C4-2B (cell line): ENCODE results near the gene SYCN.

ENCODE experiments used
- ZFX ChIP-seq: fragments of 450-650 bp; IDR thresholded peaks from 2 replicates; pipeline ENCODE4 v1.6.1; 2017
- TF ChIP-seq, protein P1 (sequence below): fragments of 450-650 bp; conservative IDR thresholded peaks from 2 replicates; pipeline ENCODE4 v1.5.1; 2017; ENCODE audit warnings: mild to moderate bottlenecking

DNA sequence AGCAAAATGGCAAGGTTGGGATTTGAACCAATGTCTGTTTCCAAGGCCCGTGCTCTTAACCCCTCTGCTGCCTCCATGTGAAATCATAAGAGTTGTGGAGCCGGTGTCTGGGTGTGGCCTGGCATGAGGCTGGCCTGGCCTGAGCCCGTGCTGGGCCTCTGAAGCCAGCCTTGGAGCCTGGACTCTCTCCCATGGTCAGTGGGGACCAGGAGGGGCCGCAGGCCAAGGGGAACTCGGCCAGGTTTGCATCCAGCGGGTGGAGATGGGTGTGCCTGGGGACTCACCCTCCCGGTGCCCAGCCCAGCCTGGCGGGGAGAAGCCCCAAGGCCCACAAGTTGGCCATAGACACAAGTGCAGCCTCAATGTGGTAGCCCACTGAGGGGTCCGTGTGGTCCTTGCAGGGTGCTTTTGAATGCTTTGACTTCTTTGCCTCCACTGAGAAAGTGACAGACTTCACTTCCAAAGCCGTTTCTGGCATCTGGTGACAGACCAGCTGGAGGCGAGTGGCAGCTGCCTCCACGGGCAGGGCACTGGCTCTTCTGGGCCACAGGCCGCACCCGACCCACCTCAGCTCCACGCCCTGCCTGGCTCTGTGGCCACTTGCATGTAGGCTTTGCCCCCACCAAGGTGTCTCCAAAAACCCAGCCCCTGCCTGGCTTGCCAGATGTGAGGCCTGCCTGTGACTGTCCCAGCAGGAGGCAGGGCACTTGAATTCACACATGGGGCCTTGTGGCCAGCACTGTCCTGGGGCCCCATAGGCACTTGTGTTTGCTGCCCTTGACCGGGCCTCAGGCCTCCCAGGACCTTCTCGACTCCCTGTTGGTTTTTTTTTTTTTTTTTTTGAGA lies 33.5 kb downstream of the SYCN start:
- TF ChIP-seq, protein P1, sequence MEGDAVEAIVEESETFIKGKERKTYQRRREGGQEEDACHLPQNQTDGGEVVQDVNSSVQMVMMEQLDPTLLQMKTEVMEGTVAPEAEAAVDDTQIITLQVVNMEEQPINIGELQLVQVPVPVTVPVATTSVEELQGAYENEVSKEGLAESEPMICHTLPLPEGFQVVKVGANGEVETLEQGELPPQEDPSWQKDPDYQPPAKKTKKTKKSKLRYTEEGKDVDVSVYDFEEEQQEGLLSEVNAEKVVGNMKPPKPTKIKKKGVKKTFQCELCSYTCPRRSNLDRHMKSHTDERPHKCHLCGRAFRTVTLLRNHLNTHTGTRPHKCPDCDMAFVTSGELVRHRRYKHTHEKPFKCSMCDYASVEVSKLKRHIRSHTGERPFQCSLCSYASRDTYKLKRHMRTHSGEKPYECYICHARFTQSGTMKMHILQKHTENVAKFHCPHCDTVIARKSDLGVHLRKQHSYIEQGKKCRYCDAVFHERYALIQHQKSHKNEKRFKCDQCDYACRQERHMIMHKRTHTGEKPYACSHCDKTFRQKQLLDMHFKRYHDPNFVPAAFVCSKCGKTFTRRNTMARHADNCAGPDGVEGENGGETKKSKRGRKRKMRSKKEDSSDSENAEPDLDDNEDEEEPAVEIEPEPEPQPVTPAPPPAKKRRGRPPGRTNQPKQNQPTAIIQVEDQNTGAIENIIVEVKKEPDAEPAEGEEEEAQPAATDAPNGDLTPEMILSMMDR, result no peak
- TF ChIP-seq ZFX, result no peak
